NB4 (cell line): ENCODE data around the gene ZBTB8A.

Experiments
- MYC ChIP-seq: IDR thresholded peaks from 2 replicates; pipeline ENCODE4 v1.6.1; 2011; ENCODE audit warnings: low read depth, low read length
- POLR2A ChIP-seq: IDR thresholded peaks from 2 replicates; pipeline ENCODE4 v1.6.1; 2011; ENCODE audit warnings: mild to moderate bottlenecking; ENCODE audit not compliant: insufficient read length; ENCODE audit errors: extremely low read depth
- TF ChIP-seq, protein P1 (sequence below): IDR thresholded peaks from one replicate; pipeline ENCODE4 v1.5.1; 2012; ENCODE audit warnings: low read depth, low read length
- TF ChIP-seq, protein P2 (sequence below): IDR thresholded peaks from 2 replicates; pipeline ENCODE4 v1.6.1; 2011; ENCODE audit warnings: low read depth, low read length

DNA sequence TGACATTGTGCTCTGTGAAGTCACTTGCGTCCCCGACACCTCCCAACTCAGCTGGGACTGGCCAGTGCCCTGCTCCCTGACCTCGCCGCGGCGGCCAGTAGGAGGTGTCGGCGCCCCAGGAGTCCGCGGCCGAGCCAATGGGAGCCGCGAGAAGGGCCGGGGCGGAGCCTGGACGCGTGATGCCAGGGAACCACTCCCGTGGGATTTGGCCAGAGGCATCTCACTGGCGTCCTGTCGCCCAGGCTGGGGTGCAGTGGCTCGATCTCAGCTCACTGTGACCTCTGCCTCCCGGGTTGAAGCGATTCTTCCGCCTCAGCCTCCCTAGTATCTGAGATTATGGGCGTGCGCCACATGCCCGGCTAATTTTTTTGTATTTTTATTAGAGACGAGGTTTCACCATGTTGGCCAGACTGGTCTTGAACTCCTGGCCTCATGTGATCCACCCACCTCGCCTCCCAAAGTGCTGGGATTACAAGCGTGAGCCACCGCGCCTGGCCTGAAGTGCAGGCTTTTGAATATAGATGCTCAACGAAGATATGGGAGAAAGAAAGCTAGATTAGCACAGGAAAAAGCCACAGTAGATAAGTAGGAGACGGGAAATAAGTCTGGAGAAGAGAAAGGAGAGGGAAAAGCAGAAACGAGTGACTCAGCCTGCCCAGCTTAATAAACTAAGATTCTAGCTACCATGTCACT lies 73.1 kb downstream of the ZBTB8A start:
- TF ChIP-seq, protein P1, sequence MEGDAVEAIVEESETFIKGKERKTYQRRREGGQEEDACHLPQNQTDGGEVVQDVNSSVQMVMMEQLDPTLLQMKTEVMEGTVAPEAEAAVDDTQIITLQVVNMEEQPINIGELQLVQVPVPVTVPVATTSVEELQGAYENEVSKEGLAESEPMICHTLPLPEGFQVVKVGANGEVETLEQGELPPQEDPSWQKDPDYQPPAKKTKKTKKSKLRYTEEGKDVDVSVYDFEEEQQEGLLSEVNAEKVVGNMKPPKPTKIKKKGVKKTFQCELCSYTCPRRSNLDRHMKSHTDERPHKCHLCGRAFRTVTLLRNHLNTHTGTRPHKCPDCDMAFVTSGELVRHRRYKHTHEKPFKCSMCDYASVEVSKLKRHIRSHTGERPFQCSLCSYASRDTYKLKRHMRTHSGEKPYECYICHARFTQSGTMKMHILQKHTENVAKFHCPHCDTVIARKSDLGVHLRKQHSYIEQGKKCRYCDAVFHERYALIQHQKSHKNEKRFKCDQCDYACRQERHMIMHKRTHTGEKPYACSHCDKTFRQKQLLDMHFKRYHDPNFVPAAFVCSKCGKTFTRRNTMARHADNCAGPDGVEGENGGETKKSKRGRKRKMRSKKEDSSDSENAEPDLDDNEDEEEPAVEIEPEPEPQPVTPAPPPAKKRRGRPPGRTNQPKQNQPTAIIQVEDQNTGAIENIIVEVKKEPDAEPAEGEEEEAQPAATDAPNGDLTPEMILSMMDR = no peak
- TF ChIP-seq POLR2A (no peak), MYC (no peak)
- TF ChIP-seq, protein P2, sequence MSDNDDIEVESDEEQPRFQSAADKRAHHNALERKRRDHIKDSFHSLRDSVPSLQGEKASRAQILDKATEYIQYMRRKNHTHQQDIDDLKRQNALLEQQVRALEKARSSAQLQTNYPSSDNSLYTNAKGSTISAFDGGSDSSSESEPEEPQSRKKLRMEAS = no peak
